HT1080 (cell line): ENCODE results near the gene AIFM3. TPM values are rescaled to one million over a fixed set of nuclear protein-coding genes. Genes with fewer than 3 reads are reported as not detected.

Experiments used
- DNase-seq: peaks from one replicate; pipeline ENCODE4 v3.0.0-alpha.2; 2015; ENCODE audit warnings: low read depth
- total RNA-seq: library from RNA; depleted of rRNA; stranded (reverse); fragments of >200 nt; shearing (Covaris generic); gene quantifications from 2 replicates; pipeline ENCODE4 v1.2.3, GENCODE V29; 2014; rRNA removed

Gene AIFM3
- total RNA-seq, 1 experiment from 2014 or later = not detected

DNA sequence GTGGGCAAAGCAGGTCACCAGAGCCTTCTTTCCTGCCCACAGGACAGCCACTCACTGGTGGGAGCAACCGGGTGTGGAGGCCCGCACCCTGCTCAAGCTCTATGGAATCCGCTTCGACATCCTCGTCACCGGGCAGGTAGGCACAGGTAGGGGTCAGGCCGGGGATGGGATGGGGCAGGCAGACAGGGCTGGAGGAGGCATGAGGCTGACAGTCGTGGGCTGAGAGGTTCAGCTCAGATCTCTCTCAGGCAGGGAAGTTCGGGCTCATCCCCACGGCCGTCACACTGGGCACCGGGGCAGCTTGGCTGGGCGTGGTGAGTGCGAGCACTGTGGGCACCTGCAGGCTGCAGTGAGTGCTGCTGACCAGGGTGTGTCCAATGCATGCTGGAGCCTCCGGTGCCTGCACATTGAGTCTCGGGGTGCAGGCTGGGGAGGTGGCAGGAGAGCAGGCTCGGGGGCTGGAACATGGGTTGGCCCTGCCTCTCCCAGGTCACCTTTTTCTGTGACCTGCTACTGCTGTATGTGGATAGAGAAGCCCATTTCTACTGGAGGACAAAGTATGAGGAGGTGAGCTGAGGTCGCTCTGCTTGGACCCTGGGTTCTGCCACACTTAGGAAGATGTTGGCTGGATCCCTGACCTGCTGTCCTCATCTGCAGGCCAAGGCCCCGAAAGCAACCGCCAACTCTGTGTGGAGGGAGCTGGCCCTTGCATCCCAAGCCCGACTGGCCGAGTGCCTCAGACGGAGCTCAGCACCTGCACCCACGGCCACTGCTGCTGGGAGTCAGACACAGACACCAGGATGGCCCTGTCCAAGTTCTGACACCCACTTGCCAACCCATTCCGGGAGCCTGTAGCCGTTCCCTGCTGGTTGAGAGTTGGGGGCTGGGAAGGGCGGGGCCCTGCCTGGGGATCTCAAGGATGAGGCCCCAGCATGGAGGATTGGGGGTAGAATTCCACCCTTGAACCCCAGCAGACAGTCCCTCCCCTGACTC, 59.0 kb downstream of the AIFM3 start:
- DNase-seq = no peak

DNA sequence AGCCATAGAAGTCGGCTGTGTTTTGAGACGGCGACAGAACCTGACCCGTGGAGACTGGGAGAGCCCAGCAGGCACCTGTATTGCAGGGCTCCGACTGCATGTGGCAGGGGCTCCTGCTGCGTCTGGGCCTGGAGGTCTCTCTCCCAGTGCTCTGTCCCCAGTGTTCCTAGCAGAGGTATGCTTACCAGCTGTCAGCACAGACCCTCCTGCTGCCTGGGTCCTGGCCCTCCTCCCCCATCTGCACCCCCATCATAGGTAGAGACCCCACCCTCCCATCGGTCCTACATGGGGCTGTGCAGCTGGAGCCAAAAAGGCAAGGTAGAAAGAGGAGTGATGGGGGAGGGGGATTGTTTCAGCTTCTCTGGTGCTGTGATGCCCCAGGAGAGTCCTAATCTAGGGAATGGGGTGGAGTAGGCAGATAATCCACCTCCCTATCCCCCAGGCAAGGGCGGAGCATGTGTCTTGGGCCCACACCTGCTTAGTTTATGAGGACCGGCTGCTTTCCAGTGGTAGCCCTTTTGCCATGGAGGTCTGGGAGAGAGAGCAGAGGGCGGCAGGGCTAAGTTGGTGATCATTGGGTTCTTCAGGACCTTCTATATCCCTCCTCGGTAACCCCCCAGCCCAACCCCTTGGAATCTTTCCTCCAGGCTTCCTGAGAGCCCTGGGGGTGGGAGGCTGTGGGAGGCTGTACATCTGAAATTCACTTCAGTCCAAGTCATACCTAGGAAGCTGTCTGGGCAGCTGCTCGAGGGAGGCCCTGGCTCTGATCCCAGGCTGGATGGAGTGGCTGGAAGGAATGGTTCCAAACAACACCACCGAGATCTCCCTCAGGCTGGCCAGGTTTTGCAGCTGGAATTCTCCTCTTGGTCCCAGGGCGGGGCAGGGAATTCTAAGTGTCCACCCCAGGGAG, 60.0 kb downstream of the AIFM3 start:
- no peak for DNase-seq

DNA sequence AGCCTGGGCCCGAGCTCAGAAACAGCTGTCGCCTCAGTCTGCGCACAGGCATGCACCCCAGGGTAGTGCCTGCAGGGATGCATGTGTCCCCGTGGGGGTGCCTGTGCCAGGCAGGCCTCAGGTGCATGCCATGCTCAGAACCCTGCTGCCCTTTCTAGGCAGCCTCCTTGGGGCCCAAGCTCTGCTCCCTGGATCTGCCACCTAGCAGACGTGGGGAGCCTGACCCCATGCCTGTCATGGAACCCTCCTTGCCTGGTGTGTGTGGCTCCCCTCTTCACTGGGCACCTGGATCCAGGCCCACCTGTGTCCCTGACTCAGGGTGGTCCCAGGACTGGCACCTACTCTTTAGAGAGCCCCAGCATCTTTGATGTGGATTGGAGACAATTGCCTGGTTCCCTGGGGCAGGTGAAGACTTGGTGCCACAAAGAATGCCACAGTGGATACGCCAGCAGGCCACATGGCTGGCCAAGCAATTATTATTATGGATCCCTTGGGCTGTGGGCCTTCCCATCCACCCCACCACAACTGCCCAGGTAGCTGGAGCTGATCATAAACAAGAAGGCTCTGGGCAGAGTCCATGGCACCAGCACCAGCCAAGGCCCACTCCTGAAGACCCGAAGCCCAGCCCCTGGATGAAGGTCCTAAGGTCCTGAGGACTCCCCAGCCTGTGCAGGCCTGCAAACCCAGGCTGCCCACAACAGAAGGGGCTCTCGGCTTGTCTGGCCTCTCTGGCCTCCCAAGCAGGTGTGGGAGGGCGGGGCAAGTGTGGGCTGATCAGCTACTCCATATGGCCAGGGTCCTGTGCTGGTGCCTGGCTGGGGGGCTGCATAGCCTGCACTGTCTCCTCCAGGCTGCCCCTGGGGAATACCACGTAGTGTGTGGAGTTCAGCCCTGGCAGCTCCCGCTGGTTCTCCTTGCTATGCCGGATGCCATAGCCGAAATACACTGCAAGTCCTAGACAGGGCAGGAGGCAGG, 61.5 kb downstream of the AIFM3 start:
- no peak for DNase-seq

DNA sequence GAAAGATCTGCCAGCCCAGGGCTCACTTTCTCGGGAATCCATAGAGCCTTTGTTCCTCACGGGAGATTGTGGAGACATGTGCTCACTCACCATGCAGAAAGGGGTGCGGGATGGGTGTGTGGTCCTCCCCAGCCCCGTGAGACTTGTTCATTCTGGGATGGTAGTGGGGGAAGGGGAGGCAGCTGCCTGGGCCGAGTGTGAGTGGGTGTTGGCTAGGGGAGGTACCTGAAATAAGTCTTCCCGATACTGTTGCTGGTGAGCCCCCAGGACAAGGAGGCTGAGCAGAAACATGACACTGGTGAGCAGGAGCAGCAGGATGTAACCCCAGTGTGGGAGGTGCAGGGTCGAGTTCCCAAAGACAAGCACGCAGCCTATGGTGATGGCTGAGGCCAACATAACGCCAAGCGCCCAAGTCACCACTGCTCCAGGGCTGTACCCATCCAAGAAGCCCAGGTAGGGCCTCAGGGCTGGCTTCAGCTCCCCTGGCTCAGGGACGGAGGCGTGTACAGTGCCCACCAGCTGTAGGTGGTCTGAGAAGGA, 62.5 kb downstream of the AIFM3 start:
- DNase-seq = no peak

DNA sequence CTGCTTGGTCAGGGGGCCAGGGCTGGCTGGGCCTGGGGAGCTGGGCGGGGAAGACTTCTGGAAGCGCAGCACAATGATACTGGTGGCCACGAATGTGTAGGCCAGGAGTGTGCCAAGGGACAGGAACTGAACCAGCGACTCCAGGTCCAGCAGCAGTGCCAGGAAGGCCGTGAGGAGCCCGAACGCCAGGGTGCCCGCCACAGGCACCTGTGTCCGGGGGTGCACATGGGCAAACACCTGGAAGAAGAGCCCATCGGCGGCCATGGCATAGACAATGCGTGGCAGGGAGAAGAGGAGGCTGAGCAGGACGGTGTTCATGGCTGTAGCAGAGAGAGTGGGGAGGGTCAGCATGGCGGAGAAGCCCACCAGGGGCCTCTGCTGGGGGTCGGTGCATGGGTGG, 63.0 kb downstream of the AIFM3 start:
- DNase-seq = no peak

Other genes with a start within 250 kb of the AIFM3 start
- 0.37 and 0.80 TPM in 2 replicates for gene SERPIND1, start 193.1 kb upstream of the AIFM3 start, total RNA-seq
- gene PI4KA, start 108.4 kb upstream of the AIFM3 start, total RNA-seq = 32.9 and 35.9 TPM in 2 replicates
- 11.2 and 12.0 TPM in 2 replicates for gene SNAP29, start 108.2 kb upstream of the AIFM3 start, total RNA-seq
- gene CRKL, start 49.8 kb upstream of the AIFM3 start, total RNA-seq = 37.4 and 48.8 TPM in 2 replicates
- 33.2 and 35.3 TPM in 2 replicates for gene LZTR1, start 15.0 kb downstream of the AIFM3 start, total RNA-seq
- gene THAP7, start 34.9 kb downstream of the AIFM3 start, total RNA-seq = 57.3 and 64.0 TPM in 2 replicates
- 0.45 and 0.87 TPM in 2 replicates for gene P2RX6, start 47.9 kb downstream of the AIFM3 start, total RNA-seq
- gene SLC7A4, start 65.3 kb downstream of the AIFM3 start, total RNA-seq = not detected in 2 replicates
- gene LRRC74B, start 78.7 kb downstream of the AIFM3 start, total RNA-seq = not detected in 2 replicates